GM12875 (cell line): Measurements from ENCODE around the gene ENO2.
A peak's percentile ranks its signal among the peaks of the same experiment; 100 is the strongest.
"Not testable (repeated sequence)": the region's sequence is repeated elsewhere in the genome, so short reads cannot be mapped to it uniquely, and the experiment has no call there.

Experiments
- H3K4me3 ChIP-seq: one replicate; pipeline ENCODE4 v1.5.1; 2011; ENCODE audit warnings: low read depth, low read length, control low read depth
- CTCF ChIP-seq: IDR thresholded peaks from 2 replicates; pipeline ENCODE4 v1.5.1; 2011; ENCODE audit warnings: low read depth, mild to moderate bottlenecking, control low read depth, inconsistent platforms, low read length, moderate library complexity, borderline replicate concordance; ENCODE audit not compliant: insufficient read depth

Gene ENO2

GRCh38 chr12:6914246-6914946, at the start of gene ENO2:
Gene ENO2 (plus strand): TSS chr12:6914580. CDS start chr12:6915833, 1,253 bp downstream.
- no peak for TF ChIP-seq CTCF
- H3K4me3 ChIP-seq: peak within 1 kb of the TSS; percentile 78

GRCh38 chr12:6865307-6865706, 49.1 kb upstream of the ENO2 start:
- H3K4me3 ChIP-seq: not testable (repeated sequence)

GRCh38 chr12:6866163-6866919, 48.0 kb upstream of the ENO2 start:
- H3K4me3 ChIP-seq: peak overlapping the region; percentile 99
- no peak for TF ChIP-seq CTCF

- no peak for TF ChIP-seq CTCF
- H3K4me3 ChIP-seq: peak overlapping the region; percentile 99
These were observed 47.4 kb upstream of the ENO2 start for GRCh38 chr12:6866920-6867412.

GRCh38 chr12:6867413-6868210, 46.8 kb upstream of the ENO2 start, which contains the start of gene TPI1:
Gene TPI1 (plus strand): TSS chr12:6867531. CDS start chr12:6867567, 36 bp downstream.
- peak within 1 kb of the TSS; percentile 99 for H3K4me3 ChIP-seq
- TF ChIP-seq CTCF: no peak

GRCh38 chr12:6868211-6869048, 46.0 kb upstream of the ENO2 start:
- peak; percentile 18; the same call in 1 of the 2 replicates for TF ChIP-seq CTCF
- H3K4me3 ChIP-seq: peak overlapping the region; percentile 99
